RWPE2 (cell line): Measurements from ENCODE around the gene ABCA3.

ENCODE experiments used
- ATAC-seq: fragments of 200-7000 bp; cut with Tn5 transposase; 3 replicates; pipeline ENCODE4 v1.9.1; 2021; ENCODE audit warnings: low read depth
- DNase-seq: peaks from one replicate; pipeline ENCODE4 v3.0.0-alpha.2; 2020; ENCODE audit warnings: low spot score
- H3K27ac ChIP-seq: fragments of 450-650 bp; 2 replicates; pipeline ENCODE4 v1.5.1; 2017; ENCODE audit warnings: mild to moderate bottlenecking; ENCODE audit not compliant: poor library complexity, severe bottlenecking
- H3K27me3 ChIP-seq: fragments of 250-450 bp; sonication (Bioruptor Pico); 2 replicates; pipeline ENCODE4 v1.5.1; 2021; ENCODE audit warnings: mild to moderate bottlenecking, moderate library complexity; ENCODE audit not compliant: insufficient read depth, poor library complexity, severe bottlenecking
- H3K36me3 ChIP-seq: fragments of 250-450 bp; sonication (Bioruptor Pico); 2 replicates; pipeline ENCODE4 v1.5.1; 2020; ENCODE audit warnings: low read depth, mild to moderate bottlenecking, moderate library complexity
- H3K4me1 ChIP-seq: fragments of 250-450 bp; sonication (Bioruptor Pico); 2 replicates; pipeline ENCODE4 v1.5.1; 2021; ENCODE audit warnings: mild to moderate bottlenecking, moderate library complexity; ENCODE audit not compliant: insufficient read depth, poor library complexity, severe bottlenecking
- H3K4me3 ChIP-seq: fragments of 250-450 bp; sonication (Bioruptor Pico); 2 replicates; pipeline ENCODE4 v1.5.1; 2021; ENCODE audit warnings: mild to moderate bottlenecking, moderate library complexity; ENCODE audit not compliant: severe bottlenecking
- H3K9me3 ChIP-seq: fragments of 250-450 bp; sonication (Bioruptor Pico); 2 replicates; pipeline ENCODE4 v1.5.1; 2021; ENCODE audit warnings: mild to moderate bottlenecking, moderate library complexity; ENCODE audit not compliant: severe bottlenecking
- TF ChIP-seq, protein P1 (sequence below): fragments of 450-650 bp; IDR thresholded peaks from one replicate; pipeline ENCODE4 v1.5.1; 2017; ENCODE audit warnings: mild to moderate bottlenecking, moderate library complexity; ENCODE audit not compliant: poor library complexity, severe bottlenecking

Gene ABCA3

GRCh38 chr16:2333772-2334379 lies 6.7 kb downstream of the ABCA3 start:
- TF ChIP-seq, protein P1, sequence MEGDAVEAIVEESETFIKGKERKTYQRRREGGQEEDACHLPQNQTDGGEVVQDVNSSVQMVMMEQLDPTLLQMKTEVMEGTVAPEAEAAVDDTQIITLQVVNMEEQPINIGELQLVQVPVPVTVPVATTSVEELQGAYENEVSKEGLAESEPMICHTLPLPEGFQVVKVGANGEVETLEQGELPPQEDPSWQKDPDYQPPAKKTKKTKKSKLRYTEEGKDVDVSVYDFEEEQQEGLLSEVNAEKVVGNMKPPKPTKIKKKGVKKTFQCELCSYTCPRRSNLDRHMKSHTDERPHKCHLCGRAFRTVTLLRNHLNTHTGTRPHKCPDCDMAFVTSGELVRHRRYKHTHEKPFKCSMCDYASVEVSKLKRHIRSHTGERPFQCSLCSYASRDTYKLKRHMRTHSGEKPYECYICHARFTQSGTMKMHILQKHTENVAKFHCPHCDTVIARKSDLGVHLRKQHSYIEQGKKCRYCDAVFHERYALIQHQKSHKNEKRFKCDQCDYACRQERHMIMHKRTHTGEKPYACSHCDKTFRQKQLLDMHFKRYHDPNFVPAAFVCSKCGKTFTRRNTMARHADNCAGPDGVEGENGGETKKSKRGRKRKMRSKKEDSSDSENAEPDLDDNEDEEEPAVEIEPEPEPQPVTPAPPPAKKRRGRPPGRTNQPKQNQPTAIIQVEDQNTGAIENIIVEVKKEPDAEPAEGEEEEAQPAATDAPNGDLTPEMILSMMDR: no peak
- Histone ChIP-seq H3K9me3 (no peaks in the 10 kb centered on the region), H3K27me3 (peaks cover under 1% of the 10 kb centered on the region), H3K27ac (no peak overlapping the region), H3K4me3 (no peak overlapping the region), H3K36me3 (no peaks in the 10 kb centered on the region), H3K4me1 (no peaks in the 10 kb centered on the region)
- no peak for ATAC-seq
- no peak for DNase-seq

DNA sequence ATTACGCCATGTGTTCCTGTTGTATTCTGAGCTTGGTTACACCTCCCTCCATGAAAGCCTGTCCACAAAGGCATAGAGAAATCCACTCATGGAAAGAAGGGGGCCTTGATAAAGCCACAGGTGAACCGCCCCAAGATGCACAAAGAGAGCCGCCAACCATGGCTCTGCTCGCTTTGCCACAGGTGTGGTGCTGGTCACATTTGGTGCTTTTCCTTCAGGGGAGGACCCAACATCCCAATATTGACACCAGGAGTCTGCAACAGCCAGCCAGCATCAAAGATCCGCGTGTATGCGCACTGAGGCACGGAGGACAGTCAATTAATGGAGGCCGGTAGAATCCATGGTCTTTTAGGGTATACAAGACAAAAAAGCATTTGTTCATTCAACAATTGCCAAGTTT lies 7.3 kb downstream of the ABCA3 start:
- no peak overlapping the region for H3K4me3 ChIP-seq
- DNase-seq (no peak), ATAC-seq (no peak)
- no peaks in the 10 kb centered on the region for H3K36me3 ChIP-seq
- TF ChIP-seq, protein P1: no peak
- no peaks in the 10 kb centered on the region for H3K9me3 ChIP-seq
- H3K4me1 ChIP-seq: no peaks in the 10 kb centered on the region
- no peaks in the 10 kb centered on the region for H3K27me3 ChIP-seq
- H3K27ac ChIP-seq: no peak overlapping the region

DNA sequence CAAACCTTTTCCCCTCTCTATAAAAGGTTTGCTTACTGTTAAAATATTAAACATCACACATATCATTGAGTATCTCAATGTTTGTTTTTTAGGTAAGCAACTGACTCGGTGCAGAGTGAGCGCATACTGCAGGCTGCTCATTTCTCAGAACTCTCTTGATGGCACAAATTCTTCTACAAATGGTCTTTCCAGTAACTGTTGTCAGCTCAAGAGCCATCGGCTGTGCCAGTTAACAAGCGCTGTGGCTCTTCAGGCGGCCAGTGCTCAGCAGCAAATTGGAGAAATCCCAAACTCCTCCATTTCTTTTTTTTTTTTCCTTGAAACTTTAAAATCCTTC lies 8.6 kb downstream of the ABCA3 start:
- no peaks in the 10 kb centered on the region for H3K9me3 ChIP-seq

DNA sequence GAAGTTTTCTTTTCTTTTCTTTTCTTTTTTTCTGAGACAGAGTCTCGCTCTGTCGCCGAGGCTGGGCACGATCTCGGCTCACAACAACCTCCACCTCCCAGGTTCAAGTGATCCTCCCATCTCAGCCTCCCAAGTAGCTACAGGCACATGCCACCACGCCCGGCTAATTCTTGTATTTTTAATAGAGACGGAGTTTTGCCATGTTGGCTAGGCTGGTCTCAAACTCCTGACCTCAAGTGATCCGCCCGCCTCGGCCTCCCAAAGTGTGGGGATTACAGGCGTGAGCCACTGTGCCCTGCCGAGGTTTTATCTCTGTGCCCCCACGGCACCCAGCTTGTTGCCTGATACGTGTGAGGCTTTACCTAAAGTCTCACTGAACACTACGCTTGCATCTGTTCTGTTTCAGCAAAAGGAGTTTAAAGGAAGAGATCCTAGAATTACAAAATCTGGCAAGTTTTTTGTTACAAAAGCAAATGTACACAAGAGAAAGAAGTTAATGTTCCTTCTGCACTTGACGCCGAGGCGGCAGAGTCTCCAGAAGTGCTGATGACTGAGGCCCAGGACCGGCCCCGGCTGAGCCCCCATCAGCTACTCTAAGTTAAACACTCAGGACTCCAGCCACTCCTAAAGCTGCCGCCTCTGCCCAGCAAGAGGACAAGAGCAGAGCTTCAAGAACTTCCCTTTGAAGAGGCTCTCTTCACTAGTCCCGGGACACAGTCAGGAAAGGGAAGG lies 9.2 kb downstream of the ABCA3 start:
- H3K36me3 ChIP-seq: no peaks in the 10 kb centered on the region
- H3K27me3 ChIP-seq: no peaks in the 10 kb centered on the region
- no peak overlapping the region for H3K27ac ChIP-seq
- H3K9me3 ChIP-seq: no peaks in the 10 kb centered on the region
- H3K4me1 ChIP-seq: no peaks in the 10 kb centered on the region
- ATAC-seq: no peak
- DNase-seq: no peak
- TF ChIP-seq, protein P1: no peak
- no peak overlapping the region for H3K4me3 ChIP-seq

More for the DNA sequence above, 8.6 kb downstream of the ABCA3 start:
- Histone ChIP-seq H3K4me3 (no peak overlapping the region), H3K4me1 (no peaks in the 10 kb centered on the region), H3K27me3 (no peaks in the 10 kb centered on the region), H3K27ac (no peak overlapping the region), H3K36me3 (no peaks in the 10 kb centered on the region)
- no peak for DNase-seq
- TF ChIP-seq, protein P1: no peak
- no peak for ATAC-seq

DNA sequence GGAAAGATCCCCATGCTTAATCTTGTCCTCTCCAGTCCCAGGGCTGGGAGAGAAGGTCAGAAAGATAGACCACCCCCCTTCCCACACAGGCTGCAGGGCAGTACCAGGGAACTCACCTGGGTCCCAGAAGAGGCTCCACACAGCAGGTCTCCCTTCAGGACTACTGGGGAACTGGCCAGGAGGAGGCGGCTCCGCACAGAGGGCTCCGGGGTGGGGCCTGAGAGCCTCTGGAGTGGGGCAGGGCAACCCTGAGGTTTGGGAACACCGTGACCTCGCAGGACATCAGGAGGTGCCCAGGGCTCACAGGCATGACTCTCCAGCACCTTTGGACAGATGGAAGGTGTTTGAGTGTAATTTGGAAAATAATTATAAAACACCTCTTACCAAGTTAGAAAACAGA lies 11.0 kb downstream of the ABCA3 start:
- Histone ChIP-seq H3K4me3 (no peak overlapping the region), H3K27me3 (no peaks in the 10 kb centered on the region), H3K36me3 (no peaks in the 10 kb centered on the region), H3K27ac (no peak overlapping the region), H3K4me1 (no peaks in the 10 kb centered on the region), H3K9me3 (no peaks in the 10 kb centered on the region)
- no peak for ATAC-seq
- TF ChIP-seq, protein P1: no peak
- DNase-seq: no peak
